ENCODE data around the gene MED12L.

The MED12L gene

GRCh38 chr3:151086484-151087456 lies 1.3 kb downstream of the MED12L start:
- DNase-seq, result peak; percentile 76

GRCh38 chr3:151087648-151088047 lies 2.2 kb downstream of the MED12L start:
- DNase-seq, result no peak

GRCh38 chr3:151091685-151092345 lies 6.4 kb downstream of the MED12L start:
- DNase-seq, result no peak

GRCh38 chr3:151093148-151093547 lies 7.7 kb downstream of the MED12L start:
- no peak for DNase-seq

- DNase-seq, result no peak
Observed at GRCh38 chr3:151093905-151094304, 8.4 kb downstream of the MED12L start.

GRCh38 chr3:151096716-151097115 lies 11.3 kb downstream of the MED12L start:
- DNase-seq, result peak; percentile 25

- no peak for DNase-seq
Observed at GRCh38 chr3:151100076-151100475, 14.6 kb downstream of the MED12L start.

- DNase-seq, result no peak
Observed at GRCh38 chr3:151101270-151101969, 16.0 kb downstream of the MED12L start.

- DNase-seq, result no peak
Observed at GRCh38 chr3:151106311-151106710, 20.8 kb downstream of the MED12L start.

- no peak for DNase-seq
Observed at GRCh38 chr3:151107177-151107576, 21.7 kb downstream of the MED12L start.

- no peak for DNase-seq
Observed at GRCh38 chr3:151107701-151108100, 22.2 kb downstream of the MED12L start.

GRCh38 chr3:151109286-151109800 lies 23.9 kb downstream of the MED12L start:
- no peak for DNase-seq

GRCh38 chr3:151112731-151113130 lies 27.3 kb downstream of the MED12L start:
- DNase-seq, result no peak

- DNase-seq, result no peak
Observed at GRCh38 chr3:151113343-151113742, 27.9 kb downstream of the MED12L start.

- no peak for DNase-seq
Observed at GRCh38 chr3:151117047-151117446, 31.6 kb downstream of the MED12L start.

GRCh38 chr3:151119188-151119587 lies 33.7 kb downstream of the MED12L start:
- no peak for DNase-seq

GRCh38 chr3:151120409-151120808 lies 34.9 kb downstream of the MED12L start:
- no peak for DNase-seq

GRCh38 chr3:151121016-151121415 lies 35.6 kb downstream of the MED12L start:
- no peak for DNase-seq

- DNase-seq, result no peak
Observed at GRCh38 chr3:151123827-151124226, 38.4 kb downstream of the MED12L start.

GRCh38 chr3:151124476-151124875 lies 39.0 kb downstream of the MED12L start:
- no peak for DNase-seq

GRCh38 chr3:151130428-151130827 lies 45.0 kb downstream of the MED12L start:
- no peak for DNase-seq

- DNase-seq, result no peak
Observed at GRCh38 chr3:151133175-151133574, 47.7 kb downstream of the MED12L start.

- DNase-seq, result no peak
Observed at GRCh38 chr3:151133917-151134450, 48.5 kb downstream of the MED12L start.

Data from midbrain (tissue), 1 donor.